ENCODE data around the gene FBXO9.

FBXO9 gene

GRCh38 chr6:53065266-53066076, at the start of gene FBXO9:
Gene FBXO9 (plus strand): TSS chr6:53065404. CDS start chr6:53065790, 386 bp downstream.
- peak; percentile 87 for DNase-seq

GRCh38 chr6:53015486-53015885, 49.7 kb upstream of the FBXO9 start:
- DNase-seq: no peak

- DNase-seq: no peak
Measured at GRCh38 chr6:53018446-53018845, 46.8 kb upstream of the FBXO9 start.

GRCh38 chr6:53020005-53020744, 45.0 kb upstream of the FBXO9 start:
- no peak for DNase-seq

GRCh38 chr6:53023323-53023722, 41.9 kb upstream of the FBXO9 start:
- DNase-seq: no peak

GRCh38 chr6:53026526-53026925, 38.7 kb upstream of the FBXO9 start:
- DNase-seq: no peak

- no peak for DNase-seq
Measured at GRCh38 chr6:53027131-53027718, 38.0 kb upstream of the FBXO9 start.

GRCh38 chr6:53028467-53028866, 36.7 kb upstream of the FBXO9 start:
- DNase-seq: no peak

- no peak for DNase-seq
Measured at GRCh38 chr6:53029257-53029656, 35.9 kb upstream of the FBXO9 start.

- DNase-seq: peak; percentile 33
Measured at GRCh38 chr6:53029761-53030160, 35.4 kb upstream of the FBXO9 start.

- DNase-seq: no peak
Measured at GRCh38 chr6:53031281-53031680, 33.9 kb upstream of the FBXO9 start.

- no peak for DNase-seq
Measured at GRCh38 chr6:53032849-53033248, 32.4 kb upstream of the FBXO9 start.

- DNase-seq: no peak
Measured at GRCh38 chr6:53033764-53034163, 31.4 kb upstream of the FBXO9 start.

- DNase-seq: no peak
Measured at GRCh38 chr6:53035549-53036213, 29.5 kb upstream of the FBXO9 start.

GRCh38 chr6:53038141-53038540, 27.1 kb upstream of the FBXO9 start:
- no peak for DNase-seq

GRCh38 chr6:53038596-53038995, 26.6 kb upstream of the FBXO9 start:
- no peak for DNase-seq

- no peak for DNase-seq
Measured at GRCh38 chr6:53041356-53041755, 23.8 kb upstream of the FBXO9 start.

- no peak for DNase-seq
Measured at GRCh38 chr6:53042112-53042511, 23.1 kb upstream of the FBXO9 start.

- peak; percentile 39 for DNase-seq
Measured at GRCh38 chr6:53043581-53043980, 21.6 kb upstream of the FBXO9 start.

GRCh38 chr6:53044071-53044470, 21.1 kb upstream of the FBXO9 start:
- peak; percentile 74 for DNase-seq

- DNase-seq: no peak
Measured at GRCh38 chr6:53044572-53044971, 20.6 kb upstream of the FBXO9 start.

- DNase-seq: no peak
Measured at GRCh38 chr6:53045891-53046673, 19.1 kb upstream of the FBXO9 start.

Data from eye (tissue), 1 donor.